Panc1 (cell line): ENCODE results near the gene SLC46A3. TPM values are rescaled to one million over a fixed set of nuclear protein-coding genes. Genes with fewer than 3 reads are reported as not detected.

Experiments
- ATAC-seq: fragments of 200-7000 bp; cut with Tn5 transposase; 2 replicates; pipeline ENCODE4 v1.9.1; 2020; ENCODE audit warnings: mild to moderate bottlenecking, moderate library complexity
- BruUV-seq: library from RNA; stranded (reverse); fragments of 400-500 nt; replicated peaks from 2 replicates; lab custom pipeline; 2021; lab: Mats Ljungman, UMichigan
- CTCF ChIA-PET: fragments of 300-600 bp; sonication (Branson Sonifier 250); formaldehyde crosslinking; loops from one replicate; lab custom pipeline; 2022; ENCODE audit warnings: antibody characterized with exemption; lab: Charles Lee
- POLR2A ChIA-PET: fragments of 300-600 bp; sonication (Branson Sonifier 250); formaldehyde crosslinking; loops from one replicate; lab custom pipeline; 2022; ENCODE audit warnings: antibody characterized with exemption; lab: Charles Lee
- DNase-seq: peaks from one replicate; pipeline ENCODE4 v3.0.0-alpha.2; 2010; ENCODE audit warnings: low read depth, low spot score
- H3K27ac ChIP-seq: 2 replicates; pipeline ENCODE4 v1.5.1; 2011; ENCODE audit warnings: mild to moderate bottlenecking, low read length, inconsistent platforms
- H3K27me3 ChIP-seq: fragments of 200-500 bp; sonication (Bioruptor generic); 2 replicates; pipeline ENCODE4 v1.6.0; 2014; ENCODE audit warnings: low read length, inconsistent platforms; ENCODE audit not compliant: control insufficient read depth, insufficient read depth
- H3K36me3 ChIP-seq: fragments of 200-500 bp; sonication (Bioruptor generic); 2 replicates; pipeline ENCODE4 v1.5.1; 2014; ENCODE audit warnings: inconsistent platforms, mild to moderate bottlenecking, low read length, moderate library complexity; ENCODE audit not compliant: control insufficient read depth, insufficient read depth
- H3K4me1 ChIP-seq: 2 replicates; pipeline ENCODE4 v1.5.1; 2011; ENCODE audit warnings: inconsistent platforms, mild to moderate bottlenecking, low read length, moderate library complexity; ENCODE audit not compliant: control insufficient read depth, insufficient read depth
- H3K4me3 ChIP-seq, 2 experiments: 2 replicates each; pipeline ENCODE4 v1.5.1; 2011 to 2012; ENCODE audit warnings: low read depth in 2 of 2, low read length in 2 of 2, mild to moderate bottlenecking in 2 of 2, inconsistent platforms in 1 of 2, moderate library complexity in 1 of 2
- H3K9me3 ChIP-seq: fragments of 200-500 bp; sonication (Bioruptor generic); 2 replicates; pipeline ENCODE4 v1.5.1; 2014; ENCODE audit warnings: low read depth, mild to moderate bottlenecking, inconsistent platforms, low read length, moderate library complexity; ENCODE audit not compliant: control insufficient read depth, insufficient read depth
- CTCF ChIP-seq: fragments of 450-650 bp; IDR thresholded peaks from 2 replicates; pipeline ENCODE4 v1.5.1; 2017; ENCODE audit warnings: mild to moderate bottlenecking
- POLR2AphosphoS5 ChIP-seq: IDR thresholded peaks from 2 replicates; pipeline ENCODE4 v1.6.1; 2012; ENCODE audit warnings: mild to moderate bottlenecking, low read depth, low read length, moderate library complexity
- REST ChIP-seq, 2 experiments: IDR thresholded peaks; 2 replicates each; pipeline ENCODE4 v1.6.1; 2011 to 2012; ENCODE audit warnings: low read depth in 2 of 2, control low read depth in 1 of 2, low read length in 1 of 2, mild to moderate bottlenecking in 1 of 2, moderate library complexity in 1 of 2; ENCODE audit not compliant: insufficient read depth in 1 of 2
- SIN3A ChIP-seq: IDR thresholded peaks from 2 replicates; pipeline ENCODE4 v1.6.1; 2012; ENCODE audit warnings: low read depth, mild to moderate bottlenecking, low read length, moderate library complexity, borderline replicate concordance; ENCODE audit not compliant: insufficient read depth
- TCF7L2 ChIP-seq: IDR thresholded peaks from 2 replicates; pipeline ENCODE4 v1.6.1; 2011; ENCODE audit warnings: mild to moderate bottlenecking, low read depth, low read length, inconsistent platforms
- in situ Hi-C: cut with HindIII; loops from 2 replicates; pipeline ENCODE4 v1.10.0; 2016; ENCODE audit warnings: low sequenced_read_pairs, low pct_unique_long_range_greater_than_20kb
- intact Hi-C: fragments of 100-400 bp; cut with micrococcal nuclease; formaldehyde crosslinking; loops from one replicate; pipeline ENCODE4 v1.10.0; 2022; ENCODE audit not compliant: unreplicated experiment
- total RNA-seq: library from RNA; stranded (reverse); gene quantifications from one replicate; pipeline ENCODE4 v1.2.1, GENCODE V29; 2021; ENCODE audit not compliant: unreplicated experiment

Gene SLC46A3
- total RNA-seq, 1 experiment from 2014 or later = 5.5 TPM

- ATAC-seq (no peak), DNase-seq (no peak)
- H3K36me3 ChIP-seq = no peaks in the 10 kb centered on the region
- H3K4me3 ChIP-seq = peak overlapping the region; percentile 68 to 71
- peaks cover 11% of the 10 kb centered on the region for H3K4me1 ChIP-seq
- in situ Hi-C loops = no loop called here
- H3K9me3 ChIP-seq = no peaks in the 10 kb centered on the region
- TF ChIP-seq SIN3A (no peak), REST (IDR thresholded peaks at IDR 0.05; ENCODE audit: insufficient read depth in 1 of 2, low read depth in 2 of 2, low read length in 1 of 2) (no peak)
- ChIA-PET CTCF (no interaction called here), POLR2A (no interaction called here)
- no TSS peak for BruUV-seq
- no peaks in the 10 kb centered on the region for H3K27me3 ChIP-seq
- H3K27ac ChIP-seq = peak overlapping the region; percentile 75
- intact Hi-C loops = no loop called here
These were observed 671 bp upstream of the SLC46A3 start for GRCh38 chr13:28719227-28720055.

GRCh38 chr13:28718196-28718542 lies 601 bp downstream of the SLC46A3 start:
- no peak for TF ChIP-seq SIN3A
- TF ChIP-seq POLR2AphosphoS5 = no peak
- no peak for TF ChIP-seq TCF7L2
- TF ChIP-seq REST (IDR thresholded peaks at IDR 0.05; ENCODE audit: insufficient read depth in 1 of 2, low read depth in 2 of 2, low read length in 1 of 2) = no peak
- TF ChIP-seq CTCF = no peak
- ATAC-seq (no peak), DNase-seq (no peak)
- ChIA-PET POLR2A (no interaction called here), CTCF (no interaction called here)
- Histone ChIP-seq H3K36me3 (no peaks in the 10 kb centered on the region), H3K27ac (peak overlapping the region; percentile 77), H3K9me3 (no peaks in the 10 kb centered on the region), H3K4me3 (peak overlapping the region; percentile 68 to 71), H3K4me1 (peaks cover 11% of the 10 kb centered on the region), H3K27me3 (no peaks in the 10 kb centered on the region)
- BruUV-seq = no TSS peak
- intact Hi-C loops (no loop called here), in situ Hi-C loops (no loop called here)
